Medulla oblongata (tissue), 1 donor: ENCODE data around the gene NFATC3.

Experiments used
- DNase-seq: peaks from one replicate; pipeline ENCODE4 v3.0.0-alpha.2; 2015; ENCODE audit errors: extremely low spot score

Gene NFATC3

GRCh38 chr16:68272507-68273209 is 187.5 kb downstream of the NFATC3 start:
- no peak for DNase-seq

GRCh38 chr16:68273459-68273858 is 188.3 kb downstream of the NFATC3 start:
- DNase-seq = no peak

- no peak for DNase-seq
Measured at GRCh38 chr16:68273896-68274295, 188.7 kb downstream of the NFATC3 start.

- no peak for DNase-seq
Measured at GRCh38 chr16:68274441-68274840, 189.3 kb downstream of the NFATC3 start.

GRCh38 chr16:68275611-68276191 is 190.5 kb downstream of the NFATC3 start:
- DNase-seq = no peak

- DNase-seq = no peak
Measured at GRCh38 chr16:68276223-68276622, 191.1 kb downstream of the NFATC3 start.
